Endothelial cell (in vitro differentiated cells): ENCODE measurements around the gene MAN1A2. TPM values are rescaled to one million over a fixed set of nuclear protein-coding genes. Genes with fewer than 3 reads are reported as not detected.

ENCODE experiments used
- DNase-seq: peaks from one replicate; pipeline ENCODE4 v3.0.0; 2021; ENCODE audit warnings: low spot score
- H3K27ac Mint-ChIP-seq: one replicate; pipeline ENCODE4 v1.8.0; 2021; ENCODE audit warnings: mixed read lengths, inconsistent platforms; ENCODE audit not compliant: unreplicated experiment
- H3K27me3 Mint-ChIP-seq: one replicate; pipeline ENCODE4 v1.8.0; 2021; ENCODE audit warnings: mild to moderate bottlenecking, moderate library complexity, mixed read lengths, inconsistent platforms; ENCODE audit not compliant: unreplicated experiment
- H3K36me3 Mint-ChIP-seq: one replicate; pipeline ENCODE4 v1.8.0; 2021; ENCODE audit warnings: mild to moderate bottlenecking, low read depth, mixed read lengths, inconsistent platforms; ENCODE audit not compliant: unreplicated experiment
- H3K4me1 Mint-ChIP-seq: one replicate; pipeline ENCODE4 v1.8.0; 2021; ENCODE audit warnings: mild to moderate bottlenecking, mixed read lengths, inconsistent platforms; ENCODE audit not compliant: unreplicated experiment
- H3K4me3 Mint-ChIP-seq: one replicate; pipeline ENCODE4 v1.8.0; 2021; ENCODE audit warnings: mild to moderate bottlenecking, mixed read lengths, inconsistent platforms; ENCODE audit not compliant: unreplicated experiment
- H3K9me3 Mint-ChIP-seq: one replicate; pipeline ENCODE4 v1.8.0; 2021; ENCODE audit warnings: mixed read lengths, inconsistent platforms; ENCODE audit not compliant: unreplicated experiment
- total RNA-seq: library from RNA; stranded (reverse); fragmentation: NEBNext Ultra II Directional; extraction: Animal tissue kit (Norgen Biotek cat#: 25700); gene quantifications from one replicate; pipeline ENCODE4 v1.2.1, GENCODE V29; 2021; ENCODE audit not compliant: unreplicated experiment
- TF ChIP-seq, protein P1 (sequence below): fragments of 200-600 bp; sonication (generic); IDR thresholded peaks from one replicate; pipeline ENCODE4 v1.5.0; 2021; ENCODE audit warnings: antibody characterized with exemption; ENCODE audit not compliant: unreplicated experiment

Gene MAN1A2
- total RNA-seq, 1 donor from 2014 or later: 36.4 TPM

- Mint-ChIP-seq H3K4me3 (peak overlapping the region; percentile 97), H3K4me1 (peaks cover 38% of the 10 kb centered on the region), H3K27me3 (peaks cover 13% of the 10 kb centered on the region), H3K9me3 (peaks cover 4% of the 10 kb centered on the region), H3K36me3 (peaks cover 8% of the 10 kb centered on the region), H3K27ac (peak overlapping the region; percentile 95)
- TF ChIP-seq, protein P1, sequence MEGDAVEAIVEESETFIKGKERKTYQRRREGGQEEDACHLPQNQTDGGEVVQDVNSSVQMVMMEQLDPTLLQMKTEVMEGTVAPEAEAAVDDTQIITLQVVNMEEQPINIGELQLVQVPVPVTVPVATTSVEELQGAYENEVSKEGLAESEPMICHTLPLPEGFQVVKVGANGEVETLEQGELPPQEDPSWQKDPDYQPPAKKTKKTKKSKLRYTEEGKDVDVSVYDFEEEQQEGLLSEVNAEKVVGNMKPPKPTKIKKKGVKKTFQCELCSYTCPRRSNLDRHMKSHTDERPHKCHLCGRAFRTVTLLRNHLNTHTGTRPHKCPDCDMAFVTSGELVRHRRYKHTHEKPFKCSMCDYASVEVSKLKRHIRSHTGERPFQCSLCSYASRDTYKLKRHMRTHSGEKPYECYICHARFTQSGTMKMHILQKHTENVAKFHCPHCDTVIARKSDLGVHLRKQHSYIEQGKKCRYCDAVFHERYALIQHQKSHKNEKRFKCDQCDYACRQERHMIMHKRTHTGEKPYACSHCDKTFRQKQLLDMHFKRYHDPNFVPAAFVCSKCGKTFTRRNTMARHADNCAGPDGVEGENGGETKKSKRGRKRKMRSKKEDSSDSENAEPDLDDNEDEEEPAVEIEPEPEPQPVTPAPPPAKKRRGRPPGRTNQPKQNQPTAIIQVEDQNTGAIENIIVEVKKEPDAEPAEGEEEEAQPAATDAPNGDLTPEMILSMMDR: no peak
- DNase-seq: peak; percentile 91
Observed at GRCh38 chr1:117366177-117367045, 838 bp upstream of the MAN1A2 start.

- Mint-ChIP-seq H3K27me3 (peaks cover 13% of the 10 kb centered on the region), H3K9me3 (peaks cover 4% of the 10 kb centered on the region), H3K4me1 (peaks cover 41% of the 10 kb centered on the region), H3K27ac (peak overlapping the region; percentile 84), H3K36me3 (peaks cover 8% of the 10 kb centered on the region), H3K4me3 (peak overlapping the region; percentile 95)
- TF ChIP-seq, protein P1: no peak
- DNase-seq: no peak
Observed at GRCh38 chr1:117368116-117369108, 1.2 kb downstream of the MAN1A2 start.

- TF ChIP-seq, protein P1: no peak
- H3K4me1 Mint-ChIP-seq: peaks cover 39% of the 10 kb centered on the region
- peaks cover 8% of the 10 kb centered on the region for H3K36me3 Mint-ChIP-seq
- DNase-seq: no peak
- peaks cover 4% of the 10 kb centered on the region for H3K9me3 Mint-ChIP-seq
- no peak overlapping the region for H3K27ac Mint-ChIP-seq
- H3K4me3 Mint-ChIP-seq: peak overlapping the region; percentile 83
- peaks cover 13% of the 10 kb centered on the region for H3K27me3 Mint-ChIP-seq
Observed at GRCh38 chr1:117370071-117370470, 2.8 kb downstream of the MAN1A2 start.

DNA sequence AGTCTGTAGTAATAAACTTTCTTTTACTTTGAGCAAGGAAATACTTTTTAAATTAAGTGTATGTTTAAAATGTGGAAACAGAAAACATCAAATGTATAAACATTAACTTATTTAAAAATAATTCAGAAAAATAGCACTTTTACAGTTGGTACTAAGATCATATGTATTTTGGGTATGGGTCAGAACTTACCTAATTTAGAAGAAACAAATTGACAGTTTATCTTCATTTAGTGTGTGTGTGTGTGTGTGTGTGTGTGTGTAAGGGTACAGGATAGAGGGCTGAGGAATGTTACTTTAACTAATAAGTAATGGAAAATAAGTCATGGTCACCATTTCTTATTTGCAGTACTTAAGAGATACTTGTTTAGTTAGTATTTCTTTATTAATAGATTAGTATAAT lies 3.3 kb downstream of the MAN1A2 start:
- H3K4me3 Mint-ChIP-seq: peak overlapping the region; percentile 82
- H3K27me3 Mint-ChIP-seq: peaks cover 11% of the 10 kb centered on the region
- H3K9me3 Mint-ChIP-seq: peaks cover 4% of the 10 kb centered on the region
- TF ChIP-seq, protein P1: no peak
- peaks cover 8% of the 10 kb centered on the region for H3K36me3 Mint-ChIP-seq
- peaks cover 38% of the 10 kb centered on the region for H3K4me1 Mint-ChIP-seq
- DNase-seq: no peak
- H3K27ac Mint-ChIP-seq: peak overlapping the region; percentile 36
